ENCODE data around the gene B3GNT8.
"Not testable (repeated sequence)": the region's sequence is repeated elsewhere in the genome, so short reads cannot be mapped to it uniquely, and the experiment has no call there.

Gene B3GNT8, protein sequence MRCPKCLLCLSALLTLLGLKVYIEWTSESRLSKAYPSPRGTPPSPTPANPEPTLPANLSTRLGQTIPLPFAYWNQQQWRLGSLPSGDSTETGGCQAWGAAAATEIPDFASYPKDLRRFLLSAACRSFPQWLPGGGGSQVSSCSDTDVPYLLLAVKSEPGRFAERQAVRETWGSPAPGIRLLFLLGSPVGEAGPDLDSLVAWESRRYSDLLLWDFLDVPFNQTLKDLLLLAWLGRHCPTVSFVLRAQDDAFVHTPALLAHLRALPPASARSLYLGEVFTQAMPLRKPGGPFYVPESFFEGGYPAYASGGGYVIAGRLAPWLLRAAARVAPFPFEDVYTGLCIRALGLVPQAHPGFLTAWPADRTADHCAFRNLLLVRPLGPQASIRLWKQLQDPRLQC

GRCh38 chr19:41426952-41427646 lies at the start of gene B3GNT8:
B3GNT8 (minus strand) TSS chr19:41427374; CDS start chr19:41426778, 596 bp downstream.
- peak in 5 of 42 donors; percentile 20 to 43 (median 27) for DNase-seq
- intact Hi-C loops (cut with DNase I): no loop called here

DNA sequence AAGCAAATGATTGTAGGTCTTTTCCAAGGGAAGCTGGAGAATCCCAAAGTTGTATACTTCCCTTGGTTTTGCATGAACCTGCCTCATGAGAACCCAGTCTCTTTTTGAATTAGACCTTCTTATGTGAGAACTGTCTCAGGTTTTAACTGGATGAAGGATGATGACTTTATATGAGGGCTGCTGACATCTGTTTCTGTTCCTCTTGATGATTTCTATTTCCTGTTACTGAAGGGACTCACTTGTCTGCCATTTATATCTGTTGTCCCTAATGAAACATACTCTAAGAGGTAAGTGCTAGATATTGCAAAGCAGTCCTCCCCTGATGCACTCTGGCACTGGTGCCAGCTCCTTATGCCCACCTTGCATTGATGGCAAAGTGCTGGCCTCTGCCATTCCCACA lies 49.4 kb upstream of the B3GNT8 start:
- intact Hi-C loops (cut with DNase I): no loop called here
- DNase-seq: no peak

DNA sequence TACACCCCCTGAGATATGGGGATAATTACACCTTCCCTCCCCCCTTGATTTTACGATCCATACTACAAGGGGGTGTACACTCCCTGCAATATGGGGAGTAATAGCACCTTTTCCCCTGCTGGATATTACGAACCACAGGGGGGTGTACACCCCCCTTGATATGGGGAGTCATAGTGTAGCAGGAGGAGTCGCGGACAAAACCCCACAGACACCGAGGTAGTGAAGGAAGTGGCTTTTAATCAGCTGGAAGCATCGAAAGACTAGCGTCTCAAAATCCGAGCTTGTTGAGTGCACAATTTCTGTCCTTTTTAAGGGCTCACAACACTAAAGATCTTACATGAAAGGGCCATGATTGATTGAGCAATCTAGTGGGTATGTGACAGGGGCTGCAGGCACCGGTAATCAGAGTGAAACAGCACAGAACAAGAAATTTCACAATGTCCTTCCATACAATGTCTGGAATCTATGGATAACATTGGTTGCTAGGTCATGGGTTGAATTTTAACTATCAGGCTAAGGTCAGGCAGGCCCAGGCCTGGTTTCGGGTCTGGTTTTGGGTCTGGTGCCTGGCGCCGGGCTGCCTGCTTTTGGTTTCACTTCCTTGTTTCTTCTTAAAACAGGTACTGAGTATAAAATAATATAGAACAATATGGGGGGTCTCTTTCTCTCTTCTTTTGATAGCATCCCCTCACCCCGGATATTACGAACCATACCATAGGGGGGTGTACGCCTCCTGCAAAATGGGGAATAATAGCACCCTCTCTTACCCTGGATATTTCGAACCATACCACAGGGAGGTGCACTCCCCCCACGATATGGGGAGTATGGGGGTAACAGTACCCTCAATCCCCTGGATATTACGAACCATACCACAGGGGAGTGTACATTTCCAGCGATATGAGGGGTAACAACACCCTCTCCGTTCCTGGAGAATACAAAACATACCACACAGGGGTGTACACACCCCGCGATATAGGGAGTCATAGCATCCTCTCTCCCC lies 36.4 kb upstream of the B3GNT8 start:
- intact Hi-C loops (cut with DNase I): not testable (repeated sequence)
- DNase-seq: peak in 2 of 42 donors; percentile 26 to 32

DNA sequence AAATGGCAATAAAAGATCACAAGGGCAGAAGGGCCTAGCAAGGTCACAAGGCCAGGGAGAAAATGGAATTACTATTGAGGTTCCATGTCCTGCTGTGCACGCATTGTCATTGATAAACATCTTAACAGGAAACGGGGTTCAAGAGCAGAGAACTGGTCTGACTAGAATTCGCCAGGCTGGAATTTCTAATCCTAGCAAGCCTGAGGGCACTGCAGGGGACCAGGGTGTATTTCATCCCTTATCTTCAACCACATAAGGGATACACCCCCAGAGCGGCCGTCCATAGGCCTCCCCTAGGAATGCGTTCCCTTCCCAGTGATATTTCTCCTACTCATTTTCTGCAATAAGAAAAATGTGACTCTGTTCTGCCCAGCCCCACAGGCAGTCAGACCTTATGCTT lies 35.3 kb upstream of the B3GNT8 start:
- intact Hi-C loops (cut with DNase I): no loop called here
- no peak for DNase-seq

DNA sequence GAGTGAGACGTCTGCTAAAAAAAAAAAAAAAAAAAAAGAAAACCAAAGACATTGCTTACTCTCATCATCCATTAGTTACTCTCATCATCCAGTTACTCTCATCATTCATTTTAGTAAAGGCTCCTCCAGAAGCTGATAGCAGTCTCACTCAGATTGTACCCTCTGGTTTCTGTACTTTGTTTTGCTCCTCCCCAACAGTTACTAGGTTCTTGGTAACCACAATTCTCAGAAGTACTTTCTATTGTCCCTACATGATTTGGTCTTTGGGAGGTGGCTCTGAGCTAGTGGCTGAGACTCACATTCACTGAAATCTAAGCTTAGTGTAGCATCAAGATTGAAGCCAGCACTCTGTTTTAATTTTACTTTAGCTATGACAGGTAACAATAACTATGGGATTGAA lies 30.1 kb upstream of the B3GNT8 start:
- DNase-seq: no peak
- intact Hi-C loops (cut with DNase I): no loop called here

DNA sequence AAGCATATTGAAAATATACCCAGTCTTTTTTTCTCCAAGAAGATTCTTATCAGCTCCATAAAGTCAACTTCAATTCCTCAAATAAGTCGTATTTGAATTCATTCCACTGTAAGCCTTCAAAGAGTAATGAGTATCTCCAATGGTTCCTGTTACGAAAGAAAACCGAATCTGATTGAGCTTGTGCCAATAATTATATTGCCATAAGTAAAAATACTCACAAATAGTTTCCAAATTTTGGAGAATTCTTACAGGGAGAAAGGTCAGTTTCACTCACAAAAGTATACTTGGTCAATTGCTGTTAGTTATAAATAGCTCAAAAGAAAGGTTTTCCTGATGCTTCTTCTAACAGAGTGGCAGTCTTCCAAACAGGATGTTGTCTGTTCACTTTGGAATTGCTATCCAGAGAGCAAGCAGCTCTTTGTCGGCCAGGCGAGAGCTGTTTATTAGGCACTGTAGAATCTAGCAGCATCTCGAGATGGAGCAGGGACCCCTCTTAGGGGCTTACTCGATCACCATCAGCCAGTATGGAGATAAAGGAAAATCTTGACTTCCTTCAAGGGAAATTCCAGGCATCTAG lies 29.3 kb upstream of the B3GNT8 start:
- intact Hi-C loops (cut with DNase I): no loop called here
- DNase-seq: no peak

DNA sequence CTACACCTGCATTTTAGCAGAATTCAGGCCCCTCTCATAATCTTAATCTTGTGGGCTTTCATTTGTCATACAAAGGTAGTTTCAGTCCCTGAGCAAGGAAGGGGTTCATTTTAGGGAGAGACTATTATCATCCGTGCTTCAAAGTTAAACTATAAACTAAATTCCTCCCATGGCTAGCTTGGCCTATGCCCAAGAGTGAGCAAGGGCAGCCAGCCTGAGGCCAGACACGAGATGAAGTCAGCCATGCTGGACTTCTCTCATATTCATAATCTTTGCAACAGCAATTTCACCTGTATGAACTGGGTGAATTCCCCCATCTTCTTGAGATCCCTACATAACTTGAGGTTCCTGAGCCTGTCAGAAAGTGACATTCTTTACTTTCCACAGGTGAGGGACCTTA lies 28.8 kb upstream of the B3GNT8 start:
- intact Hi-C loops (cut with DNase I): no loop called here
- no peak for DNase-seq

- intact Hi-C loops (cut with DNase I): no loop called here
- peak in 1 of 42 donors; percentile 4 for DNase-seq
Observed at GRCh38 chr19:41452584-41453275, 25.6 kb upstream of the B3GNT8 start.

DNA sequence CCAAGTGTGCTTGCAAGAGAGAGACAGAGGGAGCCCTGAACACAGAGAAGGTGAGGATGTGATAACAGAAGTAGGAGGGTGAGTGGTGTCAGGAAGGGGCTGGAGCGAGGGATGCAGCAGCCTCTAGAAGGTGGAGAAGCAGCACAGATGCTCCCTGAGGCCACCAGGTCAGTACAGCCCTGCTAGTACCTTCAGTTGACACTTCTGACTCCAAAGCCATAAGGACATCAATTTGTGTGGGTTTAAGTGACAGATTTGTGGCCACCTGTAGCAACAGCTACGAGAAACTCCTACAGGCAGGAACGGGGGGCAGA lies 22.6 kb upstream of the B3GNT8 start:
- peak in 1 of 42 donors; percentile 3 for DNase-seq
- intact Hi-C loops (cut with DNase I): loop anchor here (10.0 kb wide), 1 partner anchor 125 kb away; the partner anchor contains the start of gene CEACAM21

DNA sequence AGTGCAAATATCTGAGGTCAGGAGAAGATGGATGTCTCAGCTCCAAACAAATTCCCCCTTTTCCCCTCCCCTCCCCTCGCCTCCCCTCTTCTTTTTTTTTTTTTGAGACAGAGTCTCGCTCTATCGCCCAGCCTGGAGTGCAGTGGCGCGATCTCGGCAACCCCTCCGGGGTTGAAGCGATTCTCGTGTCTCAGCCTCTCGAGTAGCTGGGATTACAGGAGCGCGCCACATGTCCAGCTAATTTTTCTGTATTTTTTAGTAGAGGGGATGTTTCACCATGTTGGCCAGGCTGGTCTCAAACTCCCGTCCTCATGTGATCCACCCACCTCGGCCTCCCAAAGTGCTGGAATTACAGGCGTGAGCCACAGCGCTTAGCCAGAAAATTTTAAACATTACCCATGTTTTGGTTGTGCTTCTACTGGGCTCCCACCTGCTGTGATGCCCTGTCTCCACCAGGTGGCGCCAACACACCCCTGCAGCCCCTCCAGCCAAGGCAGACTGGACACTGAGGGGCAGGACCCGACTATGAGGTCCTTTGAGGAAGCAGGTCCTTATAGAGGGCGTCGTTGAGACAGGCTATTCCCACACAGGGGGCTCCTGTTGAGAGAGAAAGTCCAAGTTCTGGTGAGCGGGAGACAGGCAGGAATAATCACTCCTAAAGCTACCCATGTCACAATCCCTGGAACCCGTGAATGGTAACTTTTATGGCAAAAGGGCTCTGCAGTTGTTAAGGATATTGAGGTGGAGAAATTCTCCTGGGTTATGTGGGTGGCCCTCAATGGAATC lies 22.1 kb upstream of the B3GNT8 start:
- DNase-seq: peak; percentile 55 to 88 (median 75)
- intact Hi-C loops (cut with DNase I): loop anchor here (10.0 kb wide), 1 partner anchor 126 kb away; the partner anchor contains the start of gene CEACAM21

DNA sequence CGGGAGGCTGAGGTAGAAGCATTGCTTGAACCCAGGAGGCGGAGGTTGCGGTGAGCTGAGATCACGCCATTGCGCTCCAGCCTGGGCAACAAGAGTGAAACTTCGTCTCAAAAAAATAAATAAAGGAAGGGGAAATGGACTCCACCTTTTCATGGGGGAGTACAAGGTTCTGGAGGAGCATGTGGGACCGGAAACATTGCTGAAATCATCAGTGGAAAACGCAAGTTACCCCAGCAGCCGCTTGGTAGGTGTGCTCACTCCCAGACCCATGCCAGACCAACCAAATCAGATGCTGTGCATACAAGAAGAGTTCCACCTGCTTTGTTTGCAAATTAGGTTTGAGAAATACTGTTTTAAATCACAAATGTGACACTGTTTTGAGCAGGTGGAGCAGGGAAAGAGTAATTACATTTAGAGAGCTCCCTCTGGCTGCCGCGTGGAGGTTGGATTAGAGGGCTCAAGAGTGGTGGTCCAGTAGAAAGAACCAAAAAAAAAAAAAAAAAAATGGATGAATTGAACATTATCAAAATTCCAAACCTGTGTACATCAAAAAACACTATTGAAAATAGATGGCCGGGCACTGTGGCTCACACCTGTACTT lies 20.7 kb upstream of the B3GNT8 start:
- intact Hi-C loops (cut with DNase I): loop anchor here (10.0 kb wide), 1 partner anchor 127 kb away; the partner anchor contains the start of gene CEACAM21
- DNase-seq: peak in 2 of 42 donors; percentile 2 to 16

DNA sequence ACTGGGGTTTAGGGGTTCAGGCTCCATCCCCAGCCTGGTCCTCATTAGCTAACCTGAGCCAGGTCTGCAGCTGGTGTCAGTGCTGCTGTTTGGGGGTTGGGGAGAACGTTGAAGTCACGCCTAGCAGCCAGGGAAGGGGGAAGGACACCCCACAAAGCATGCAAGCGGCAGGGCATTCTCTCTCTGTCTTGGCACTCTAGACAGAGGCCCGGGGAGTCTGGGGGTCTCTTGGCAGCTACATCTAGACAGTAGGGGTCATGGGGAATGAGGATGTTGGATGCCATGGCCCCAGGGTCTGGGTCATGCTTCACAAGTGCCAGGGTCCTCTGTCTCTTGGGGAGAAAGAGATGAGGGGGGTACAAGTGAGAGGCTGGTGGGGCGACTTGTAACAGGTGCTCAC lies 18.4 kb upstream of the B3GNT8 start:
- intact Hi-C loops (cut with DNase I): loop anchor here (10.0 kb wide), 1 partner anchor 129 kb away; the partner anchor contains the start of gene CEACAM21

GRCh38 chr19:41443813-41444455 lies 16.8 kb upstream of the B3GNT8 start:
- intact Hi-C loops (cut with DNase I): loop anchor here (10.0 kb wide), 1 partner anchor 131 kb away; the partner anchor contains the start of gene CEACAM21

More for the DNA sequence above, 18.4 kb upstream of the B3GNT8 start:
- DNase-seq: peak in 3 of 42 donors; percentile 0 to 12 (median 7)

GRCh38 chr19:41442473-41443355 lies 15.5 kb upstream of the B3GNT8 start, which contains the start of gene ERICH4:
ERICH4 (plus strand) TSS chr19:41443156; CDS start chr19:41443170, 14 bp downstream.
- DNase-seq: peak in 5 of 42 donors; percentile 5 to 21 (median 9)
- intact Hi-C loops (cut with DNase I): loop anchor here (10.0 kb wide), 1 partner anchor 132 kb away; the partner anchor contains the start of gene CEACAM21

More at GRCh38 chr19:41443813-41444455, 16.8 kb upstream of the B3GNT8 start:
- DNase-seq: peak in 3 of 42 donors; percentile 9 to 32 (median 9)
